HG03175 (cell line): ENCODE measurements around the gene TDRD3.
A peak's percentile ranks its signal among the peaks of the same experiment; 100 is the strongest.
"Not testable (repeated sequence)": the region's sequence is repeated elsewhere in the genome, so short reads cannot be mapped to it uniquely, and the experiment has no call there.

Experiments used
- ATAC-seq: cut with Tn5 transposase; IDR thresholded peaks from one replicate; pipeline ENCODE4 v1.9.1; 2021; ENCODE audit warnings: mild to moderate bottlenecking, moderate library complexity; ENCODE audit not compliant: unreplicated experiment

TDRD3 gene

GRCh38 chr13:60396783-60397703 lies at the start of gene TDRD3:
Gene TDRD3, plus strand, starts transcription at chr13:60397220. Its CDS starts 145 bp downstream, at chr13:60397365.
- peak; percentile 71 for ATAC-seq

- ATAC-seq = no peak
Measured at GRCh38 chr13:60347690-60348089, 49.3 kb upstream of the TDRD3 start.

GRCh38 chr13:60348097-60348496 lies 48.9 kb upstream of the TDRD3 start:
- ATAC-seq = no peak

GRCh38 chr13:60351326-60351725 lies 45.7 kb upstream of the TDRD3 start:
- ATAC-seq = no peak

GRCh38 chr13:60351855-60352615 lies 45.0 kb upstream of the TDRD3 start:
- no peak for ATAC-seq

GRCh38 chr13:60352644-60353043 lies 44.4 kb upstream of the TDRD3 start:
- no peak for ATAC-seq

GRCh38 chr13:60355056-60355455 lies 42.0 kb upstream of the TDRD3 start:
- ATAC-seq = no peak

- ATAC-seq = no peak
Measured at GRCh38 chr13:60356970-60357369, 40.0 kb upstream of the TDRD3 start.

- no peak for ATAC-seq
Measured at GRCh38 chr13:60358453-60358852, 38.6 kb upstream of the TDRD3 start.

- no peak for ATAC-seq
Measured at GRCh38 chr13:60363288-60363687, 33.7 kb upstream of the TDRD3 start.

GRCh38 chr13:60369242-60369641 lies 27.8 kb upstream of the TDRD3 start:
- peak; percentile 73 for ATAC-seq

- ATAC-seq = no peak
Measured at GRCh38 chr13:60370343-60370742, 26.7 kb upstream of the TDRD3 start.

GRCh38 chr13:60372141-60372540 lies 24.9 kb upstream of the TDRD3 start:
- no peak for ATAC-seq

GRCh38 chr13:60379282-60379681 lies 17.7 kb upstream of the TDRD3 start:
- ATAC-seq = not testable (repeated sequence)

- no peak for ATAC-seq
Measured at GRCh38 chr13:60379837-60380565, 17.0 kb upstream of the TDRD3 start.

- no peak for ATAC-seq
Measured at GRCh38 chr13:60384911-60385310, 12.1 kb upstream of the TDRD3 start.

- ATAC-seq = no peak
Measured at GRCh38 chr13:60386250-60386649, 10.8 kb upstream of the TDRD3 start.

- ATAC-seq = no peak
Measured at GRCh38 chr13:60392131-60392530, 4.9 kb upstream of the TDRD3 start.

GRCh38 chr13:60395971-60396782 lies 843 bp upstream of the TDRD3 start:
- ATAC-seq = peak; percentile 72

- ATAC-seq = peak; percentile 35
Measured at GRCh38 chr13:60397704-60398378, 821 bp downstream of the TDRD3 start.
